ENCODE measurements around the gene C4BPB.
A peak's percentile ranks its signal among the peaks of the same experiment; 100 is the strongest.

The C4BPB gene

DNA sequence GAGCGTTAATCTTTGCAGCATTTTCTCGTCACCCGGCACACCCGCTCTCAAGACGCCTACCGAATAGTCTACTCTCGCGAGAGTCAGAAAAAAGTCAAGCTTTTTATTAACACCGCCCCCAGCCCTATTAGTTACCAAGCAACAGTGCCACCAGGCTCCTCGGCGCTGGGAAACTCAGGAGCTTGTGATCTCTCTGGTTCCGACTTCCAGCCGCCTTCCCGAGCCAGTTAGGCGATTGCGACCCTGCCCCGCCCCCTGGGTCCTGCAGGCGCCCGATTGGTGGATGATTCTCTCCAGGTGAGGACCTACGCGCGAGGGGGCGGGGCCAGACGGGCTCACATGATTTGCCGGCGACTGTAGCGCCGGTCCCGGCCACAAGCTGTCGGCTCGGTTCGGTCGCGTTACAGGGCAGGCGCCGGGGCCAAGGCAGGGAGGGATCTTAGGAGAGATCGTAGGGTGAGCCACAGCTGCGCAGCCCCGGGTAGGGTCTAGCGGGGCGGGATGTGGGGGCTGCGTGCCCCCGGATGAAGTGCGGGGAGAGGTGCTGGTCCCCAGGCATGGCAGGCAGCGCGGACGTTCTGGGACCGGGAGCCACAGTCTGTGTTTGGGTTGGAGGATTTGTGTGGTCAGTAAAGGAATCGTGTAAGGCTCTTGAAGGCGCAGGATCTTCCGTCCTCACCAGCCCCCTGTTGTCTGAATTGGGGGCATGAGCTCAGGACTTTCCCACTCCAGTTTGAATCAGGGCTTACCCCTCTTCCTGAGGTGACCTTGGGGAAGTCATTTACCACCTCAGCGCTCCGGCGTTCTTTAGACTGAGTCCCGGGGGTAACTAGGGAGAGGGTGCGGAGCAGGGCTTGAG, 35.5 kb upstream of the C4BPB start, which contains the start of gene PFKFB2:
Gene PFKFB2, plus strand, starts transcription at position 365 of the 859 bp plus-strand sequence. CDS start 1,443 bp downstream, outside the sequence.
- no peaks in the 10 kb centered on the region for H3K9me3 Mint-ChIP-seq
- H3K36me3 Mint-ChIP-seq (ENCODE audit: low read depth) = peaks cover 13% of the 10 kb centered on the region
- H3K4me3 Mint-ChIP-seq = peak within 1 kb of the TSS; percentile 98
- peak within 1 kb of the TSS; percentile 96 for H3K27ac Mint-ChIP-seq
- peaks cover 12% of the 10 kb centered on the region for H3K27me3 Mint-ChIP-seq (ENCODE audit: low read depth)
- H3K4me1 Mint-ChIP-seq (ENCODE audit: low read depth) = peaks cover 40% of the 10 kb centered on the region

DNA sequence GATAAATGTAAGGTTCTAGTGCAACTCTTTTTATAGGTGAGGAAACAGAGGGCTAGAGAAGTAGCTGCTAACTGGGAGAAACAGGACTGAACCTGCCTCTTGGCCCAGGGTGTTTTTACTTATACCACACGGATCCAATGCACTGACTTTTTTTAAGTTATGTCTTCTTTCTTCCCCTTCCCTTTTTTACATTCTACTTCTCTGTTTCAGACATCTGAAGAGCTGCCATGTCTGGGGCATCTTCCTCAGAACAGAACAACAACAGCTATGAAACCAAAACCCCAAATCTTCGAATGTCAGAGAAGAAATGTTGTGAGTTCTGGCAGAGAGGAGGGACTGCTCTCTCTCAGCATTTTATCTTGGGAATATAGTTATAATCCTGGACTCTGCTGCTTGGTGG, 34.2 kb upstream of the C4BPB start:
- no peaks in the 10 kb centered on the region for H3K9me3 Mint-ChIP-seq

GRCh38 chr1:207055386-207056001, 33.2 kb upstream of the C4BPB start:
- Mint-ChIP-seq H3K4me1 (ENCODE audit: low read depth) (peaks cover 31% of the 10 kb centered on the region), H3K27ac (no peak overlapping the region), H3K9me3 (no peaks in the 10 kb centered on the region), H3K36me3 (ENCODE audit: low read depth) (no peaks in the 10 kb centered on the region), H3K4me3 (no peak overlapping the region), H3K27me3 (ENCODE audit: low read depth) (peaks cover 12% of the 10 kb centered on the region)

More for the DNA sequence above, 34.2 kb upstream of the C4BPB start:
- Mint-ChIP-seq H3K4me1 (ENCODE audit: low read depth) (peaks cover 37% of the 10 kb centered on the region), H3K27me3 (ENCODE audit: low read depth) (peaks cover 12% of the 10 kb centered on the region), H3K4me3 (peak overlapping the region; percentile 98), H3K27ac (no peak overlapping the region), H3K36me3 (ENCODE audit: low read depth) (peaks cover 3% of the 10 kb centered on the region)

DNA sequence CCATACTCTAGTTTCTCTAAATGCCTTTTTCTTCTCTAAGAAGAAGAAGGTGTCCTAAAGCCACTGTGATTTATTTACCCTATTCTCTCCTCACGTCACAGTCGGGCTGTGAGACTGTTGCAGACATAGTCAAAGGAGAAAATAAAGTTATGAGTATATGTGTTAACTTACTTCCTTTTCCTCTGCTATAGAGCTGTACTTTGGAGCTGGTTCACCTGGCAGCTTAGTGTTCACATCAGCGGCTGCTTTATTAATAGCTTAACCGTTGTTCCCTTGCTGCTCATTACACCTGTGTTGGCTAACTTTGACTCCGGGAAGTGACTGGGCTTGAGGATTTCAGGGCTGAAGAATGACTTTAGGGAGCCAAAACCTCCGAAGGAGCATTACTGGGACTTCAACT, 32.0 kb upstream of the C4BPB start:
- Mint-ChIP-seq H3K27ac (no peak overlapping the region), H3K9me3 (no peaks in the 10 kb centered on the region), H3K4me3 (no peak overlapping the region), H3K27me3 (ENCODE audit: low read depth) (peaks cover 12% of the 10 kb centered on the region), H3K4me1 (ENCODE audit: low read depth) (peaks cover 26% of the 10 kb centered on the region), H3K36me3 (ENCODE audit: low read depth) (no peaks in the 10 kb centered on the region)

- Mint-ChIP-seq H3K36me3 (ENCODE audit: low read depth) (peaks cover 10% of the 10 kb centered on the region), H3K4me1 (ENCODE audit: low read depth) (peaks cover 14% of the 10 kb centered on the region), H3K4me3 (no peak overlapping the region), H3K9me3 (no peaks in the 10 kb centered on the region), H3K27me3 (ENCODE audit: low read depth) (peaks cover 9% of the 10 kb centered on the region), H3K27ac (no peak overlapping the region)
These were observed 30.4 kb upstream of the C4BPB start for GRCh38 chr1:207058252-207058651.

DNA sequence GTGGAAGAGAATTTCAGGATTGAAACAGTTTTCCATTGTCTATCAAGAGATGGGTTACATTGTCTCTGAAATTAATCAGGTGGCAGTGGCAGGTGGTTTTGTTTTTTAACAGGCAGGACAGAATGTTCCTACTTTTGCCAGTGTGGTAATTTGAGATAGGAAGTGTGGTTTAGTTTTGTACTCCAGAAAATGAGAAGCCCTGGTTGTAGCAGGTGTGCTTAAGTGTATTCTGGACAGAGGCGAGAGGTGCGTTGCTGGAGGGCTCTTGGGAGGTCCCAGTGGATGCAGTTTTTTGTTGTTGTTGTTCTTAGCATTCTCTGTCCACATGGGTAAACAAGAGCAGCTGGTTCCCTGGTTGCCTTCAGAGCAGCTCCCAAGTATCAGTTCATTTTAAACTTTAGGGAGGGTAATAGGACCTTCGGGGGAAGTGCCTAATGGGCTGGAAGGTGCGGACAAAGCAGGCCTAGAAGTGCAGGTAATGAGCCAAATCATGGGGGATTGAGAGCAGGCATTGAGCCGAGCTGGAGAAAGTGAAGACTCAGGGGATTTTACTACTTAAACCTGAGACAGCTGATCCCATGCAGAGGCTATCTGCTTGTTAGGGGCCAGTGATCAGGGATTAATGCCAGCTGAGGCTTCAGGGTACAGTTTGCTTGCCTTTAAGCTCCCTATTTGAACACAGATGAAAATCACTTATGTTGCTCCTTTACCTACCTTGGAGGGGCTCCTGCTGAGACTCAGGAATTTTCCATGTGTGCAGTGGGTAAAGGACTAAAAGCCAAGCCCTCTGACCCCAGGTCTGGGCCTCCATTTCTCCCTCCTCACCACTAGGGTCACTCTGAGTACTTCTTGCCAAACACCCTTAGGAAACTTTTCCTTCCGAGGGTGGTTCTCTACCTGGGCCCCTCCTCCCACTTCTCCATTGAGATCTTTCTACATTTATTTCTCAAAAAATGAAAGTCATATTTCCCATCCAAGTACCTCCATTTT, 29.5 kb upstream of the C4BPB start:
- Mint-ChIP-seq H3K36me3 (ENCODE audit: low read depth) (peaks cover 10% of the 10 kb centered on the region), H3K9me3 (no peaks in the 10 kb centered on the region), H3K4me3 (no peak overlapping the region), H3K27me3 (ENCODE audit: low read depth) (peaks cover 8% of the 10 kb centered on the region), H3K4me1 (ENCODE audit: low read depth) (peaks cover 13% of the 10 kb centered on the region), H3K27ac (no peak overlapping the region)

GRCh38 chr1:207059881-207060280, 28.8 kb upstream of the C4BPB start:
- no peak overlapping the region for H3K27ac Mint-ChIP-seq
- peaks cover 11% of the 10 kb centered on the region for H3K4me1 Mint-ChIP-seq (ENCODE audit: low read depth)
- no peak overlapping the region for H3K4me3 Mint-ChIP-seq
- H3K9me3 Mint-ChIP-seq = no peaks in the 10 kb centered on the region
- H3K36me3 Mint-ChIP-seq (ENCODE audit: low read depth) = peaks cover 10% of the 10 kb centered on the region
- H3K27me3 Mint-ChIP-seq (ENCODE audit: low read depth) = peaks cover 8% of the 10 kb centered on the region

DNA sequence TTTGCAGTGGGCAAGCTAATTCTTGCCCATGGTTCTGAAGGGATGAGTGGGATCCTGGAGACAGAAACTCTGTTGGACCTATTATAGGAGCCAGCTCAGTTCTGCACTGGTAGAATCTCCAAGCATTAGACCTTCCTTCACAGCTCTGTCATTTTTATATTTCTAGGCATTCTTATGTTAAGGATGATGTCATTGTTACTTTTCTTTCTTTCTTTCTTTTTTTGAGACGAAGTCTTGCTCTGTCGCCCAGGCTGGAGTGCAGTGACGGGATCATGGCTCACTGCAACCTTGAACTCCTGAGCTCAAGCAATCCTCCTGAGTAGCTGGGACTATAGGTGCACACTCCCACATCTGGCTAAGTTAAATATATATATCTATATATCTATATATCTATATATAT, 28.1 kb upstream of the C4BPB start:
- Mint-ChIP-seq H3K9me3 (no peaks in the 10 kb centered on the region), H3K27ac (no peak overlapping the region)

DNA sequence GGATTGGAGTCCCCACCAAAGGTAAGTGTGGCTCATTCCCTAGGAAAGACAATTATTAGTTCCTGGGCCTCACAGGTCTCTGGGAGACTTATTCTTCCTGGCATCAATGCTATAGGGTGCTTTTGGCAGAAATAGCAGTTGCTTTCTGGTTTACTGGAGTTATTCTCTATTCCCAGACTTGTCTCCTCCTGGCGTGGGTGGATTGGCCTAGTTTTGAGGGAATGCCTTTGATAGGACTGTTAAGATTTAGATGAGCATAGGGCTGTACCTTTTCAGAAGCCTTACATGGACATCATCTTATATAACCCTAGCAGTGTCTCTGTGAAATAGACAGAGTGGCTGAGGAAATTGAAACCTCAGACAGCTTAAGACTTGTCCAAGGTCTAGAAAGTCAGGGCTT, 26.6 kb upstream of the C4BPB start:
- peaks cover 10% of the 10 kb centered on the region for H3K36me3 Mint-ChIP-seq (ENCODE audit: low read depth)
- H3K4me3 Mint-ChIP-seq = no peak overlapping the region
- no peaks in the 10 kb centered on the region for H3K27me3 Mint-ChIP-seq (ENCODE audit: low read depth)
- H3K4me1 Mint-ChIP-seq (ENCODE audit: low read depth) = peaks cover 6% of the 10 kb centered on the region
- no peak overlapping the region for H3K27ac Mint-ChIP-seq
- H3K9me3 Mint-ChIP-seq = no peaks in the 10 kb centered on the region

More for the DNA sequence above, 28.1 kb upstream of the C4BPB start:
- Mint-ChIP-seq H3K27me3 (ENCODE audit: low read depth) (peaks cover 8% of the 10 kb centered on the region), H3K4me3 (no peak overlapping the region), H3K4me1 (ENCODE audit: low read depth) (peaks cover 6% of the 10 kb centered on the region), H3K36me3 (ENCODE audit: low read depth) (peaks cover 10% of the 10 kb centered on the region)

- Mint-ChIP-seq H3K9me3 (no peaks in the 10 kb centered on the region), H3K4me1 (ENCODE audit: low read depth) (peaks cover 6% of the 10 kb centered on the region), H3K4me3 (no peak overlapping the region), H3K27me3 (ENCODE audit: low read depth) (no peaks in the 10 kb centered on the region), H3K36me3 (ENCODE audit: low read depth) (peaks cover 14% of the 10 kb centered on the region), H3K27ac (no peak overlapping the region)
These were observed 25.6 kb upstream of the C4BPB start for GRCh38 chr1:207063014-207063413.

DNA sequence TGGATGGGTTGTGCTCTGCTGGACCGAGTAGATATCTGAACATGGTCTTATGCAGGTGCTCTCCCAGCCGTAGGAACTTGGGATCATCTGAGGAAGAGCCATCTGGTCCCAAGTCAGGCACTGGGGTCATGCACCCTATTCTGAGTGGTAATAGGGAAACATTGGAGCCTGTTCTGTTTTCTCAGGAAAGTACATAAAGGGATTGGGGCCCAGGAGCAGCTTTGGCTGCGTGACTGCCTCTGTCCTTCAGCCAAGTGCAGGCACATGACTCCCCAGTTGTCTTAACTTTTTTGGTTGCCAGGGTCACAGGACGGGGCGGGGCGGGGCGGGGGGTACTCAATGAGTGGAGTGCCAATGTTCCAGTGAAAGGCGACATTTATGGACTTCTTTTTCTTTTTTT, 24.1 kb upstream of the C4BPB start:
- H3K9me3 Mint-ChIP-seq = no peaks in the 10 kb centered on the region
- no peak overlapping the region for H3K4me3 Mint-ChIP-seq
- H3K4me1 Mint-ChIP-seq (ENCODE audit: low read depth) = peaks cover 8% of the 10 kb centered on the region
- H3K36me3 Mint-ChIP-seq (ENCODE audit: low read depth) = peaks cover 17% of the 10 kb centered on the region
- H3K27ac Mint-ChIP-seq = no peak overlapping the region
- H3K27me3 Mint-ChIP-seq (ENCODE audit: low read depth) = no peaks in the 10 kb centered on the region

DNA sequence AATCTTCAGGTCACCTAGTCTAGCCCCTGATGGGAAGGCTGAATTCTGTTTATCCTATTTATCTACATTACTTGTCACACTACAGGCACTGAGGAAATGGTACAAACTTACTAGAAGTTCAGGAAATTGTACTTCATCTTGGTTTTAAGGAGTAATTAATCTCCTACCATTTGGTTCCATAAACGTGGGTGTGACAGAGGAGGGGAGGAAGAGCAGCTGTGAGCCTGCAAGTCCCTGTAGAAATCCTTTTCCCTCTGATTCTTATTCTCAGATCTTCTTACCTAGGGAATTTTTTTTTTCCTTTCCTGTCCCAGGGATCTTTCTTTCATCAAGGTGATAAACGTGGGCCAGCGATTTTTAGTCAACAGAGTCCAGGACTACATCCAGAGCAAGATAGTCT, 21.5 kb upstream of the C4BPB start:
- Mint-ChIP-seq H3K27ac (no peak overlapping the region), H3K4me1 (ENCODE audit: low read depth) (peaks cover 28% of the 10 kb centered on the region), H3K9me3 (no peaks in the 10 kb centered on the region), H3K4me3 (no peak overlapping the region), H3K27me3 (ENCODE audit: low read depth) (no peaks in the 10 kb centered on the region), H3K36me3 (ENCODE audit: low read depth) (peaks cover 15% of the 10 kb centered on the region)

DNA sequence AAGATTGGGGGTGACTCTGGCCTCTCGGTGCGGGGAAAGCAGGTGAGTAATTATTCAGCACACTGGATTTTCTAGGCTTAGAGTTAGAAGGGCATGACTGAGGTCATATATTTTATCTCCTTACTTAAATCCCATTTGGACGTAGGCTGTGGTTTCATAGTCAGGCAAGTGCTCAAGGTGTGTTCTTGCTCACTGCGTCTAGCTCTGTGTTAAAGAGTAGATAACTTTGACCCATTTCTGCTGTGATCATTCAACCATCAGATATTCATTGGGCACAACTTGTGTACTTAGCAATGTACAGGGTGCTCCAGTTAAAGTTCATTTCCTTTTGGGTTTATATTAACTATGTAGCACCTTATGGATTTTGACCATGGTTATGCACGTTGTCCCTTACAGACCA, 21.0 kb upstream of the C4BPB start:
- Mint-ChIP-seq H3K9me3 (no peaks in the 10 kb centered on the region), H3K36me3 (ENCODE audit: low read depth) (peaks cover 10% of the 10 kb centered on the region)

DNA sequence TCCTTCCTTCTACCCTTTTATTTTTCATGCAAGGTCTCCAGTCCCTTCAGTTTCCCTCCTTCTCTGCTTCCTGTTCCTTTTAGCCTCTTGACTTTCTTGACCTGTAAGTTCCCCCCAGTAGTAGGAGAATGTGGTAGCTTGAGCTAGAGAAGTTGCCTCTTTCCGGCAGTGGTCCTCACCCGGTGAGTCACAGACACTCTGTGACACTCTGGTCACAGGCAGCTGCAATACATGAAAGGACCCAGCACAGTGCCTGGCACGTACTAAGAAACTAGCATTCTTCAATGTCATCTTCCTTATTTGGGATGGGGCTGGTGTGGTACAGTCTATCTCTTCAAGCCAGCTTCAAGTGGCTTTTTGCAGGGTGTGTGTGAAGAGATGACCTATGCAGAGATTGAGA, 19.6 kb upstream of the C4BPB start:
- Mint-ChIP-seq H3K27ac (no peak overlapping the region), H3K4me3 (no peak overlapping the region), H3K9me3 (no peaks in the 10 kb centered on the region), H3K4me1 (ENCODE audit: low read depth) (peaks cover 26% of the 10 kb centered on the region), H3K27me3 (ENCODE audit: low read depth) (no peaks in the 10 kb centered on the region), H3K36me3 (ENCODE audit: low read depth) (peaks cover 11% of the 10 kb centered on the region)

More for the DNA sequence above, 21.0 kb upstream of the C4BPB start:
- Mint-ChIP-seq H3K27ac (no peak overlapping the region), H3K4me3 (no peak overlapping the region), H3K27me3 (ENCODE audit: low read depth) (no peaks in the 10 kb centered on the region), H3K4me1 (ENCODE audit: low read depth) (peaks cover 26% of the 10 kb centered on the region)
